HG02840 (cell line): ENCODE data around the gene LMAN2L.
"Not testable (repeated sequence)": the region's sequence is repeated elsewhere in the genome, so short reads cannot be mapped to it uniquely, and the experiment has no call there.

Experiments
- ATAC-seq: cut with Tn5 transposase; IDR thresholded peaks from one replicate; pipeline ENCODE4 v1.9.1; 2021; ENCODE audit warnings: mild to moderate bottlenecking, moderate library complexity, moderate number of reproducible peaks; ENCODE audit not compliant: unreplicated experiment, low FRiP score

LMAN2L gene

DNA sequence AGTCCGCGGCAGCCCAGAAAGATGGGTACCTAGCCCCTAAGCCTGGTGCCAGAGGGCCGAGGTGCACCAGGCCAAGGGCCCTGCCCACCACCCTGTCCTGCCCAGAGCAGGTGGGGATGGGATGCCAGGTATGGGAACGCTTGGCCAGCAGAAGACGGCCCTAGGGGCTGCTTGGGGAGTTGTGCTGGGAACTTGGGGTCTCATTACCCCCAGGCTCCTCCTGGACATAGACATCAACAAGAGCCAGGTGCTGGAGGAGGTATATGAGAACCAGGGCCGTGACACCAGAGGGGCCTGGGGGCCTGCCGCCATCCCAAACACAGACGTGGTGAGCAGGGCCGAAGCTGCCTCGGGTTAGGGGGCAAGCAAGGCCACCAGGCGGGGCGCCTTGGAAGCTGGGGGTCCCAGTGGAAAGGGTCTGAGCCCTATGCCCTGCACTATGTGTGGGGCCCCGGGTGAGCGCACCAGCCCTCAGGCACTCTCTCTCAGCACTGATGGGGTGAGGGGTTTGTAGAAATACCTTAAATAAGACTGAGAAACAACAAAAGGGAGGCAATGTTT lies 50.4 kb downstream of the LMAN2L start:
- no peak for ATAC-seq

DNA sequence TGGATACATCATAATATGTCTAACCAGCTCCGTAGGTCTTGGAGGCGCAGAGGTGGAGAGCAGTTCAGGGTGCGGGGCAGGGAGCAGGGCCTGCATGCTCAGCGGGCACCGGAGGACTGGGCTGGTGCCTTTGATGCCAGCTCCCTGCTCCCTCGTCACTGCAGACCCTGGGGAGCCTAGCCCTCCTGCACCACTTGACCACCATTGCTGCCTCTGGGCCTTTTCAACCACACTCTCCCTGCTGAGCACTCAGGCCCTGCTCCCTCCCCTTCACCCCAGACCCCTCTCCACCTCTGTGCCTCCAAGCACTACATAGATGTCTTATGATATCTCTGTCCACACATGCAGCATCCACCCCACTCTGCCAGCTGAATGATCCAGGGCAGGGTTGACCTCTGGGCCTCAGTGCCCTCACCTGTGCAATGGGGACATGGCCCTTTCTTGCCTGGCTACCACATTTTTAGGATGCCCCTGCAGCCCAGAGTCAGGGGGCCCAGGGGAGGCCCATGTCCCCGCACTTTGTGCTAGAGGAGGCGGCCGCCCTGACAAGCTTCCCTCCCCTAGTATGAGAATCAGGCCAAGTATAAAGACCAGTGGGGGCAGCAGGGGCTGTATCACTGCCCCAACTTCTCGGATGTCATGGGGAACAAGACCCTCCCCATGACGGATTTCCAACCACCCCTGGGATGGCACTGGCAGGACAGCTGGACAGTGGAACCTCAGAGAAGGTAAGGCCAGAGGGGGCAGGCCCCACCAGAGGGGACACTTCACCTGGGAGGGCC lies 51.0 kb downstream of the LMAN2L start:
- ATAC-seq = no peak

DNA sequence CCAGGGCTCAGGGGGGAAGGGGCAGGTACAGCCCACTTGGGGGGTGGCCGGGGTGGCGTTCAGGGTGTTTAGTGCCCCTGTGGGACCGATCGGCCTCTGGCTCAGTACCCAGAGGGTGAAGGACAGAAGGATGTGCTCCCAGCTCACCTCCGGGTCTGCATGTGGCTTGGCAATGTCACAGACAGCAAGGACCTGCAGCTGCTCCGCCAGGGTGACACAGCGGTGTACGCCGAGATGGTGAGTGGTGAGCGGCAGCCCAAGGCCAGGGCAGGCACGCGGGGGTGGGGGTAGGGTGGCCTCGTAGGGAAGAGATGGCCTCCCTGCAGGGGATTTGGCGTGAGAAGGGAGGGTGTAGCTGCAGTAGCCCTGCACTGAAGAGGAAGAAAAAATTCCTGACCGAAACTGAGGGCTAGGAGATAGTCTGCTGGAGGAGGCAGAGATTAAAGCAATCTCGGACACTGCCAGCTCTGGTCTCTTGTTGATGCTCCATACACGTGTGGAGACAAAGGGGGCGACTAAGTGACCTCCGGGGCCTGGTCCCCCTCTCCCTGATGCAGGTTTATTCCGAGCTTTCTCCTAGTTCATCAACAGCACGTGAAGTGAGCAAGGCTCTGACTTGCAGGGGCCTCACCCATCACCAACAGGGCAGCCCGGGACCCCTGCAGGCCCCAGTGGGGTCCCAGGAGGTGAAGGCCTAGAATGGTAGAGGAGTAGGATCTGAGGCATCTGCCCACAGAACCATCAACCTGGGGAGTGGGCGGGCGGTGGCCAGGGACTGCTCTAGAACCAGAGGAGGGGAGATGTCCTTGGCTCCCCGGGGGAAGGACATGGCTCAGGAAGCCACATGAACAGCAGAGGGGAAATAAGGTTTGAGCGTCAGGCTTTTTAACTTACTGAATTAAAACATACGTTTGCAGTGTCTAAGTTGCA lies 51.9 kb downstream of the LMAN2L start:
- ATAC-seq = no peak

DNA sequence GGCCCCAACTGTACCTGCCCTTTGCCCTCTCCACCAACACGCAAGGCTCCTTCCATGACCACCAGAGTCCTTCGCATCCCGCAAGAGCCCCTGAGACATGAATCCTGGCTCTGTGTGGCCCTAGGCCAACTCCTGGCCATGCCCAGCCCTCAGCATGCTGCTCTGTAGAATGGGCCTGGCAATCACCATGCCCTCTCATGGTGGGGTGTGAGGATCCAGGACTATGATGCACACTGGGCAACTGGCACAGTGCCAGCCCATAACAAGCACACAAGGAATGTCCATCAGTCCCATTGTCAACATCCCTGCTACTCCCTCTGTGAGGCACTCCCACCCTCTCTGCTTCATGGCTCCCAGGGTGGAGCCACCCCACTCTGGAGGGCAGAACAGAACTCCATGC lies 52.6 kb downstream of the LMAN2L start:
- no peak for ATAC-seq

DNA sequence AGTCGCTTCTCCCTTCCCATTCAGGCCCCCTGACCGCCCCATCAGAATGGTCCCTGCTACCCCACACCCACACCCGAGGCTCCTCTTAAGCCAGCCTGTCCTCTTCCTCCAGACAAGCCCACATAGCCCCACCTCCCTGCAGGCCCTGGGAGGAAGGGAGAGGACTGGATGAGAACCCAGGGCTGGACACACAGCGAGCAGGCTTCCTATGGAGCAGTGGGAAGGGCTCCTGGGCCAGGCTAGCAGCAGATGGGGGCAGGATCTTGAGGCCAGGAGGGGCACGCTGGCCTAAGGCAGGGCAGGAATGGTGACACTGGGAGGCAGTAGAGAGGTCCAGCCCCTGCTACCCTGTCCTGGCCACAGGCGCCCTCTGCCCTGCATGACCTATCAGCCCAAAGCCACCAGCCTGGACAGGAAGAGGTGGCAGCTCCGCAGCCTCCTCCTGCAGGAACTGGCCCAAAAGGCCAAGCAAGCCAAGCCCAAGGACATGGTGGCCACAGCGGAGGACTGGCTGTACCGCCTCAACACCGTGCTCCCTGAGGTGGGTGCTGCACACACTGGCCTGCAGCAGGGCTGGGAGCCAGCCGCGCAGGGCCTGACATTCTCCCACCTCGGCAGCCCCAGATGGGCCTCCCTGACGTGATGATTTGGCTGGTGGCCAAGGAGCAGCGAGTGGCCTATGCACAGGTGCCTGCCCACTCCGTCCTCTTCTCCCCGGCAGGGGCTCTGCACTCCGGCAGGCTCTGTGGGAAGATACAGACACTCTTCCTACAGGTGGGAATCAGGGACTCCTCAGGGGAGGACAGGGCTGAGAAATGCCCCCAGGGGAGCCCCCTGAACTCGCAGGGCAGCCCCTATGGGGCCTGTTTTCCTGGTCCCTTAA lies 54.0 kb downstream of the LMAN2L start:
- ATAC-seq = no peak

DNA sequence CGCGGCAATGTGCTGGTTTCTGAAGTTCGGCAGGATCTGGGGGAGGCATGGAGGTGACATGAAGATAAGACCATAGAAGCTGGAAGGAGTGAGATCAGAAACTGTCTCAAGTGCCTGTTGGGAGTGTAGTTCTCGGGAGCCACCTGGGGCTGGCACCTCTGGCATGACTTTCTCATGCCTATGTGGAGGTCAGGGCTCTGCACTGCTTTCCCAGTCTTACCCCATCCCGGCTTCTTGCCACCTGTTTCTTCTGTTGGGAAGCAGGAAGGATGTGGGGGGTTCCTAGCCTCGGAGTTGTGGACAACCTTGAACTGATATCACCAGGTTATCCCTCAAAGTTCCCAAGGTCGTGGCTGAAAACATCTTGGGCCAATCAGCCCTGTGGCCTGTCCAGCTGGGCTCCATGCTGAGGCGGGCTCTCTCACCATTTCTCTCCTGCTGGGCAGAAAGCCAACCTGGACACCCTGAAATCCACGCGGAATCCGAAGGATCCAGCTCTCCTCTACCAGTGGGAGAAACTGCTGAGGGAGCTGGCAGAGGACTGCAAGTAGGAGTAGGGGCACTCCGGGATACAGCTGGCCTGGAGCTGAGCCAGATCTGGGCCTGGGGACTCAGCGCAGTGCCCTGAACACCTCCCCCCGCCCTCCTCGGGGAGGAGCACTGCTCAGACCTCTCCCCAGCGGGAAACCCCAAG lies 54.8 kb downstream of the LMAN2L start:
- ATAC-seq = no peak

DNA sequence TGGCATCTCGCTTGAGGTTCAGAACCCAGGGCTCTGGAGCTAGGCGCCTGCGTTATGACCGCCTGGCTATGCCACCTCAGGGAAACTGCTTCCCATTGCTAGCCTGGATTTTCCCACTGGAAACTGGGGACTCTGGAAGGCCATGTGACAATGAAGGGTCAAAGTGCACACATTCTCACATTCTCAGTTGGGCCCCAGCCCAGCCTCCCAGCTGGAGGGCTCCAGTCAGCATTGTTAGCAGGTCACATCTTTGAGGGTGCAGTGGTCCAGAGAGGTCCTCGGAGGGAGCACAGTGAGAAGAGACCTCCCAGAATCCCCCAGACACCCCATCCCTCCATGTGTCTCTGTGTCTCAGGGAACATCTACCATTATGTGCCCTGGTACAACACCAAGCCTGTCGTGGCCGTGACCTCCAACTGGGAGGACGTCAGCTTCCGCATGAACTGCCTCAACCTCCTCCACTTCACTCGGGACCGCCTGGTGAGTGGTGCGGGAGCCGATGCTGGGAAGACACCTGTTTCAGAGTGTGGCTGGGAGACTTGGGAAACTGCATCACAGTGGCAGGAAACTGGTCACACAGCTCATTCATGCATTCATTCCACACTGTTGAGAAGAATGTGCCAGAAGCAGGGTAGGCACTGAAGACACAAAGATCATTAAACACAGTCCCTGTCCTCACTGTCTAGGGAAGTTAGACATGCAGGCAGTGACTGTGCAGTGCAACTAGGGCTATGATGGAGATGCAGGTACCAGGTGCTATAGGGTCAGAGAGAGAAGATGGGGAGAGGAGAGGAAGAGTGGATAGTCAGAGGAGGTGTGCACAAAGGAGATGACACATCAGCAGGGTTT lies 55.7 kb downstream of the LMAN2L start:
- no peak for ATAC-seq

DNA sequence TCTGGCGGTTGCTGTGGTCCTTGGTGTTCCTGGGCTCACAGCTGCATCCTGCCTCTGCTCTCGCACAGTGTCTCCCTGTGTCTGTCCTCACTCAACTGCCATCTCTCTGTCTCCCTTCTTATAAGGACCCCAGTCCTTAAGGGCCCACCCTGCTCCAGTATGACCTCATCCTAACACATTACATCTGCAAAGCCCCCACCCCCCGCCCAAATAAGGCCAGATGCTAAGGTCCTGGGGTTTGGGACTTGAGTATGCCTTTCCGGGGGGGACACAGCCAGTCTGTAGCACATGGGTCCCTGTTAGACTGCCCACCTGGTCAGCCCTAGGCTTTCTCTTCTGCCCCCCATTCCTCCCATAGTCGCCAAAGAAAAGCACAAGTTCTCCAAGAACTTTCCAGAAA lies 56.6 kb downstream of the LMAN2L start:
- ATAC-seq = no peak

DNA sequence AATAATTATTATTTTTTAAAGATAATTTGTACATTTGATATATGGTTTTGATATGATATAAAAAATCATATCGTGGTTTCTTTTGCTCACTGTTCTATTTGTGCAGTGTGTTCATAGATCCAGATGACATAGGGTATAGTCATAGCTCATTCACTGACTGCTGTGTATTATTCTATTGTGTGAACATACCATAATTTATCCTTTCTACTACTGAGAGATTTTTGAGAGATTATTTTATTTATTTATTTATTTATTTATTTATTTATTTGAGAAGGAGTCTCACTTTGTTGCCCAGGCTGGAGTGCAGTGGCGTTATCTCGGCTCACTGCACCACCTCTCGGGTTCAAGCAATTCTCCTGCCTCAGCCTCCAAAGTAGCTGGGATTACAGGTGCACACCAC lies 58.3 kb downstream of the LMAN2L start:
- ATAC-seq = no peak

DNA sequence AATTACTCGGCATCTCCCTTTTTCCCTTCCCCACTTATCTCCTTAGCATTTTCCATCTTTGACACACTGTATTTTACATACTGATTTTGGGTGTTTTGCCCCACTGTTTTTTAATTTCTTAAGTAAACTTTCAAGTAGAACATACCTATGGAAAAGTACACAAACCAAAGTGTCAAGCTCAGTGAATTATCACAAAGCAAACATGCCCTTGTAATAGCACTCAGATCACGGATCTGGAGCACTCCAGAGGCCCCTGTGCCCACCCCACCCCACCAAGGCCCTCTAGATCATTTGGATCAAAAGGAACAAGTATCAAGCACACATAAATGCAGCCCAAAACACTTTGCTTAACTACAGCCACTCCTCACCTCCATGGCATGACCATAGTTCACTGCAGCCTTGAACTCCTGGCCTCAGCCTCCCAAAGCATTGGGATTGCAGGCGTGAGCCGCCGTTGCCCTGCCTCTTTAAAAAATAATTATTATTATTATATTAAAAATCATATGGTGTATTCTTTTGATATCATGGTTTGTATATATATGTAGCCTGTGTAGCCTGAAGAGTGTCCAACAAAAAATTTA lies 59.2 kb downstream of the LMAN2L start:
- no peak for ATAC-seq

DNA sequence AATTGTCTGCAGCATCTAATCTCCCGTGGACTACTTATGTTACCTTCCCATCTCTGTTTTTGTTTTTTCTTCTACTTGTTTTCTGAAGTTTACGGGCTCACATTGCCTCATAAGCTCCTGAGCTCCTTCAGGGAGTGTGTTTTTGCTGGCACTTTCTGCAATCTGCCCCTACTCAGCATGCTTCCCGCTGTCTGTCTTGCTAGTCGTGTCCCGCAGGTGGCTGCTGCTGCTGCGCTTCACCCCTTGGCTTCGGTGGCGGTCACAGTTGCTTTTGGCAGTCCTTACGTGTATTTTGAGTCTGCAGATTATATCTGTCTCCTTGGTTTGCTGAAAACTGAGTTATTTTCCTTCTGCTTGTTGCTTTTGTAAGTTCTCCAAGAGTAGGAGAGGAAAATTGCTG lies 60.0 kb downstream of the LMAN2L start:
- ATAC-seq = no peak

DNA sequence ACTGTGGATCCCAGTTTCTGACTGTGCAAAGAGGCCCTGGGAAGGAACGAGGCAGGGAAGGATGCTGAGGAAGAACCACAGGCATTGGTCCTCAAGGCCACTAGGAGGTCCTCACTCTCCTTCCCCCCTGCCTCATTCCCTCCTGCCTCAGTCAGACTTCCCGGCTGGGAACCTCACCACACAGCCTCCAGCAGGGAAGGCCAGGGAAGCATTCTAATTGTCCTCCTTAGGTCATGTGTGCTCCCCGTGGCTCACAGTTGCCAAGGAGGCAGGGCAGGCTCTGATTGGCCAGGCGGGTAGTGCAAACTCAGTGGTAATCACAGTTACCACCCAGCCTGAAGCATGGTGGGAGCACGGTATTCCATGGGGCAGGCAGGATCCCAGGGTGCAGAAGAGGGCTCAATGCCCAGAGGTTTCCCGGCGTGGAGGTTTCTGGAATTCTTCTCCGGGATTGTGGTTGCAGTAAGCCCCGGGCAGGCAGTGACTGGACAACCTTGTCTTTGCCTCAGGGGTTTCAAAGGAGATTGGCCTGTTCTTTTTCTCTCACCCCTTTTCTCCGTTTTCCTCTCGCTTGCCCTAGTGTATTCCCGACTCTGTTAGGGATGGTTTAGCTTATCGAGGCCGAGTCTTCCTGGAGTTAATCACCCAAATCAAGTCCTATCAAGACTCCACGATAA lies 70.2 kb downstream of the LMAN2L start:
- ATAC-seq = no peak

DNA sequence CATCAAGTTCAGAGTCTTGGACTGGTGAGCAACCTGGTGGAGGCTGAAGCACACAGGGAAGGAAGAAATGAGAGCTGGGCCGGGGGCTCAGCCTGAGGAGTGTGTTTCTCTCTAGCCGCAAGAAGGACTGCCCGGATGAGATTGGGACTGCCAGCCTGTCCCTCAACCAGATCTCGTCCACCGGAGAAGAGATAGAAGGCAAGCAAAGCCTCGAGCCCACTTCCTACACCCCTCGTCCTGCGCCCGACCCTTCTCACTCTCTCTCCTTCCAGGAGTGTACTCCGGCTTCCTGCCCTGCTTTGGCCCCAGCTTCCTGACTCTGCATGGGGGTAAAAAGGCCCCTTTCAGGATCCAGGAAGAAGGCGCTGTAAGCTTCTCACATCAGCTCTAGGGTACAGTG lies 71.1 kb downstream of the LMAN2L start:
- ATAC-seq = no peak

DNA sequence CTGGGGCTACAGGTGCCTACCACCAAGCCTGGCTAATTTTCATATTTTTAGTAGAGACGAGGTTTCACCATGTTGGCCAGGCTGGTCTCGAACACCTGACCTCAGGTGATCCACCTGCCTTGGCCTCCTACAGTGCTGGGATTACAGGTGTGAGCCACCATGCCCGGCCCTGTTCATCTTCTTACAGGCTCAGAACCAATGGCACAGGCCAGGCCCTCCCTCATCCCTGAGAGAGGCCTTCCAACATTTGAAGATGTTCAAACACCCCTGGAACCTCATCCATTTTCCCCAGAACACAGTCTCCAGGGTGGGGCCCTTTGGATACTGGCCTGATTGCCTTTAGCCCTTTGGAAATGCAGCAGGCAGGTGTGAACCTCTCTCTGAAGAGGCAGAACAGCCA lies 74.1 kb downstream of the LMAN2L start:
- not testable (repeated sequence) for ATAC-seq

DNA sequence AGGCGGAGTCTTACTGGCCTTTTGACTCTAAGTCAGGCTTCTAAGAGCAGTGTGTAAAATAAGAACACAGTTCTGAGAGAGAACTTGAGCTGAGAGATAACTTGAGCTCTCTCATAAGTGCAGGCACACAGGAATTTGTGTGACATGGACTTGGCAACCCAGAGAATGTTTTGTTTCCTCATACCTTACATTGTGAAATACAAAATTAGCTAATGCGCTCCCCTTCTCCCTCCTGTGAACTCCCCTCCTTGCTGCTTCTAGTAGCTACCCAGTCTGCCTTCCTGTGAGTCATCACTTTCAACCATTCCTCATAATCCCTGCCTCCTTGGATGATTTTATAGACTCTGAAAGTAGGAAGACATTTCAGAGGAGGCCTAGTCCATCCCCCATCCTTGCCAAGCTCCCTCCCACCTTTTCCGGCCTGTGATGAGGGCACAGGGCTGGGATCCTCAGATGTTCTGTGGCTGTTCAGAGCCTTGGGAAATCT lies 74.7 kb downstream of the LMAN2L start:
- ATAC-seq = no peak

DNA sequence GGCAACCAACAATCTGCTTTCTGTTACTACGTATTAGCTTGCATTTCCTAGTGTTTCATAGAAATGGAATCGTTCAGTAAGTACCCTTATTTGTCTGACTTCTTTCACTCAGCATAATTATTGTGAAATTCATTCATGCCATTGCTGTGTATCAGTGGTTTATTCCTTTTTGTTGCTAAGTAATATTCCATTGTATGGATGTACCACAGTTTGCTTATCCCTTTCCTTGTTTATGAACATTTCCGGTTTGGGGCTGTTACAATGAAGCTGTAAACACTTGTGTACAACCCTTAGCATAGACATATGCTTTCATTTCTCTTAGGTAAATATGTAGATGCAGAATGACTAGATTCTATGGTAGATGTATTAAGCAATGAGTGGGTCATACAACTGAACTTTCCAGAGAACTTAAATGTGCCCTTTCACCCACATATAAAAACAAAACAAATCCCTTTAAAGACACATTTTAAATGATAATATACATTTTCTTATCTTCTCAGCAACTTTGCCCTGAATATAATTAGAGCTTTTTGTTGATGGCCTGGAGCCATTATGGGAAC lies 75.4 kb downstream of the LMAN2L start:
- ATAC-seq = no peak

DNA sequence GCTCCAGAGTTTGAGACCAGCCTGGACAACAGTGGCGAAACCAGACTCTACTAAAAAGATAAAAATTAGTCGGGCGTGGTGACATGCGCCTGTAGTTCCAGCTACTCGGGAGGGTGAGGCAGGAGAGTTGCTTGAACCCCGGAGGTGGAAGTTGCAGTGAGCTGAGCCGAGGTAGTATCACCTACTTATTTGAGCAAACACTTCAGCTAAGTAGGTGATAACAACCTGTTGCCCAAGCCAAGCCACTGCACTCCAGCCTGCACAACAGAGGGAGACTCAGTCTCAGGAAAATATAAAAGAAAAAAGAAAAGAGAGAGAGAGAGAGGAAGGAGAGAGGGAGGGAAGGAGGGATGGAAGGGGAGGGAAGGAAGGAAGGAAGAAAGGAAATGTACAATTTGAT lies 76.0 kb downstream of the LMAN2L start:
- no peak for ATAC-seq

DNA sequence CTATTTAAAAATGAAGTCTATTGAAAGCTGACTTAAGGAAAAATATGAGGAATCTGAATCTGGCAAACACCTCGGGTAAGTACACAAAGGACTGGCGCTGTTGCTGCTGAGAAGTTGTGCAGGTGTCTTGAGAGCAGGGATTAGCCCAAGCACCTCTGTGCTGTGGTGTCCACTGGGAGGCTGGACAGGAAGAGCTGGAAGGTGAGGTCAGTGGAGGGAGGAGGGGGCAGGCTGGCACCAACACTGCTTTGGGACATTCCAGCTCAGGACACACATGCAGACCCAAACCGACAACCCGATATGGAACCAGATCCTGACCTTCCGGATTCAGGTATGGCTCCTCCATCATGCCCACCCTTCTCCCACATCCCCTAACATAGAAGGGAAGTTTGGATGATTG lies 76.7 kb downstream of the LMAN2L start:
- no peak for ATAC-seq
